ENCODE data around the gene ZBTB7C.
A peak's percentile ranks its signal among the peaks of the same experiment; 100 is the strongest.

The ZBTB7C gene

DNA sequence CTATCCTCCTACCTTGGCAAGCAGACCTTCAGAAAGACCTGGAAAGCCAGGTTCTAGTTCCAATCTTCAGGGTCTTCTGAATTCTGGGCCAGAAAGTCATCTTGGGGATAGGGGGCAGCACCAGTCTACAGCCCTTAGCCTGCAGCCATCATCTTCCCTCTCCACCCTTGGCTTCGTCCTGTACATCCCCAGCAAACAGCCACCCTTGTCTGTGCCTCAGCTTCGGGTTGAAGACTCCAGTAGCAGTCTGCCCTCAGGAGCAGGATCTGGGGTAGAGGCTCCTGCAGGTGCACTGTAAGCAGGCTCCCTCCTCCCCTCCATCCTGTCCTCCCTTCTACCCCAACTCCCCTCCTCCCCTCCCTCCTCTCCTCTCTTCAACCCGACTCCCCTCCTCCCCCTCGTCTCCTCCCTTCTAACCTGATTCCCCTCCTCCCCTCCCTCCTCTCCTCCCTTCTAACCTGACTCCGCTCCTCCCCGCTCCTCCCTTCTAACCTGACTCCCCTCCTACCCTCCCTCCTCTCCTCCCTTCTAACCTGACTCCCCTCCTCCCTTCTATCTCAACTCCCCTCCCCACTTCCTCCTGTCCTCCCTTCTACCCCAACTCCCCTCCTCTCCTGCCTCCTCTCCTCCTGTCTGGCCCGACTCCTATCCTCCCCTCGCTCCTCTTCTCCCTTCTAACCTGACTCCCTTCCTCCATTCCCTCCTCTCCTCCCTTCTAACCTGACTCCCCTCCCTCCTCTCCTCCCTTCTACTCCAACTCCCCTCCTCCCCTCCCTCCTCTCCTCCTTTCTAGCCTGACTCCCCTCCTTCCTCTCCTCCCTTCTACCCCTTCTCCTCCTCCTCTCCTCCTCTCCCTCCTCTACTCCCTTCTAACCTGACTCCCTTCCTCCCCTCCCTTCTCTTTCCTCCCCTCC is 388.6 kb downstream of the ZBTB7C start:
- DNase-seq (ENCODE audit: low spot score): no peak

DNA sequence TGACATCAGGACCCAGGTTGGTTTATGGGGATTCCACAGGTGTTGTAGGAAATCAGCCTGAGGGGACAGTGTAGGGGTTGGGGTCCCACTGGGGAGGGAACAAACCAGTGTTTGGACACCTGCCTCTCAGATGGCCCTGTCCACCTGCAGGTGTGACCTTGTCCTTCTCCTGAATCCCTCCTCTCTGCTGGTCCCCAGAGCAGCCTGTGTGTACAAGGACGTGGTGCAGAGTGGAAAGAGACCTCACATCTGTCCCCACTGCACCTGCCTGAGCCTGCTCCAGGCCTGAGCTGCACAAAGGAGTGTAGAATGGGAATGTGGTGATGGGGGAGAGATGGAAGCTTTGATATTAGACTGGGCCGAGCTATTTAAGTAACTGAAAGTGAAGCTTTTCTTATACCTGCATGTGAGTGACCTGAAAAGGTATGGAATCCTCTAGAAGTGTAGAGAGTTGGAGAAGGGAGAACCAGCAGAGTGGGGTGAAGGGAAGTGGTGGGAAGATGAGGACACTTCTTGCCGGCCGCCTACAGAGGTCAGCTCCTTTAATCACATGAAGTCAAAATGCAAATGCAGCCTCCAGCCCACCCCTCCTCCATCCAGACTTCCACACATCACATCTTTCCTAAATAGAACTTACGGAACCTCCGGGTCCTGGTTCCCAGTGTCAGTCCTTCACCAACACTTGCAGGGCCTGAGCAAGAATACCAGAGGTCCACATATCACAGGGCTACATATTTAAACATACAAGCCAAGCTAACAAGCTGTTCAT is 389.4 kb downstream of the ZBTB7C start:
- DNase-seq (ENCODE audit: low spot score): no peak

DNA sequence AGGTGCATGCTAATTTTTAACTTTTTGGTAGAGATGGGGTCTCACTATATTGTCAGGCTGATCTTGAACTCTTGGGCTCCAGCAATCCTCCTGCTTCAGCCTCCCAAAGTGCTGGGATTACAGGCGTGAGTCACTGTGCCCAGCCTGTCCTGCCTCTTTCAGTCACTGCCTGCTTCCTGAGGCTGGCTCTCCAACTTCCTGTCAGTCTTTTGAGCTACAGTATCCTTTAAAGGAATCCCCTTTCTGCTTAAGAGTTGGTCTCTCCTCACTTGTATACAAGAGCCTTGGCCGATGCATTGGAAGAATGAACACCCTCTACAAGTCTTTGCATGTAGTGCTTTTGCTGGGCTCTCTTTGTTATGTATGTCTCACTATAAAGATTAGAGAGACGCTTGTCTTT is 390.3 kb downstream of the ZBTB7C start:
- DNase-seq (ENCODE audit: low spot score): no peak

DNA sequence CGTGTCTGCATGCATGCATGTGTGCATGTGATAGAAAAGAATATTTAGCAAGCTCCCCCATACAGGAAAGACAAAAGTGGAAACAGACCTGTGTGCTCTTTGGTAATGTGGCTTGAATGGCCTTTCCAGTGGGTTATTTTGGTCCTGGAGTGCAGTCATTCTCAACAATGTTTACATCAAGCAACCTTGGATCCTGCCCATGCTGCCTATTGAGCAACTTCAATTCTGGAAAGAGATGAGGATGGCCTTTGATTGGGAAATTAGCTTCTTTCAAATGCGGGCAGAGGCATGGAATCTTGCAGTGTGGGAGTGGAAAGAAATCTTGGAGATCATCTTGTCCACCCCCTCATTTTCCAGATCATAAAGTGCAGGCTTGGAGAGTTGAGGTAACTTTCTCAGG is 391.5 kb downstream of the ZBTB7C start:
- DNase-seq (ENCODE audit: low spot score): no peak

DNA sequence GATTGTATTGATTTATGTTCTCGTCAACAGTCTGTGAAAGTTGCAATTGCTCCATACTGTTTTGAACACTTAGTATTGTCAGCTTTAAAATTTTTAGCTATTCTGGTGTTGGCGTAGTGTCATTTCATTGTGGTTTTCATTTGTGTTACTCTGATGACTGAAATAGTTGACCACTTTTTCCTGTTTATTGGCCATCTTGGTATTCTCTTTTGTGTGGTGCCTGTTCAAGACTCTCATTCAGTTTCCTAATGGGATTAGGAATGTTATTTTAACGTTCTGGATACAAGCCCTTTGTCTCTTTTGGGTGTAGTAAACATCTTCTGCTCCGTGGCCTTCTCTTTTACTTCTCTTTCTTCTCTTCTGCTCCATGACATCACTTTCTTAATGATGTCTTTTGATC is 396.0 kb downstream of the ZBTB7C start:
- no peak for DNase-seq (ENCODE audit: low spot score)

DNA sequence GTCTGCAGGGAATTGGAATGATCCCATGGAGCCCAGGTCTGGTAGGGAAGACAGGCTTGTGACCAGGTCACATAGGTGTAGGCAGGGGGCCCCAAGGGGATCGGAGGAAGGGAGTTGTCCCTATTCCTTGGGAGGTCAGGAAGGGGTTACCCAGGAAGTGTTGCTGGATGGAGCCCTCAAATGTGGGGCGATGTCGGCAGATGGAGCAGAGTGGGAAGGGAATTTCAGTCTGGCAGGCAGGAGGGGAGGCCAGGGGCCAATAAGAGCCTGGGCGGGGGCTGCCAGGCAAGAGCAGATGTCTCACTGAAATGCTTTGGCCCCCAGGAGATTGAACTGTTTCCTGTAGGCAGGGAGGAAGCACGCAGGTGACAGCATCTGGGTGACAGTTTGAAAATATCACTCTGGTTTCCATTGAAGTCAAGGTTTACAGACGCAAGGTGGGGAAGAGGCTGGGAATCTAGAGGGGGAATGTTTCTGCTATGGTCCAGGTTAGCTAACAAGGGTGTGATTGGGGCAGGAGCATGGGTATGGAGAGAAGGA is 397.2 kb downstream of the ZBTB7C start:
- no peak for DNase-seq (ENCODE audit: low spot score)

DNA sequence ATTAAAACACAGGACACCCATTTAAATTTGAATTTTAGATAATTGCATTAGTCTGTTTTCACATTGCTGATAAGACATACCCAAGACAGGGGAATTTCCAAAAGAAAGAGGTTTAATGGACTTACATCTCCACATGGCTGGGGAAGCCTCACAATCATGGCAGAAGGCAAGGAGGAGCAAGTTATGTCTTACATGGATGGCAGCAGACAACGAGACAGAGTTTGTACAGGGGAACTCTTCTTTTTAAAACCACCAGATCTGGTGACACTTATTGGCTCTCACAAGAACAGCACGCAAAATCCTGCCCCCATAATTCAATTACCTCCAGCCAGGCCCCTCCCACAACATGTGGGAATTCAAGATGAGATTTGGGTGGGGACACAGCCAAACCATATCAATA is 398.9 kb downstream of the ZBTB7C start:
- no peak for DNase-seq (ENCODE audit: low spot score)

DNA sequence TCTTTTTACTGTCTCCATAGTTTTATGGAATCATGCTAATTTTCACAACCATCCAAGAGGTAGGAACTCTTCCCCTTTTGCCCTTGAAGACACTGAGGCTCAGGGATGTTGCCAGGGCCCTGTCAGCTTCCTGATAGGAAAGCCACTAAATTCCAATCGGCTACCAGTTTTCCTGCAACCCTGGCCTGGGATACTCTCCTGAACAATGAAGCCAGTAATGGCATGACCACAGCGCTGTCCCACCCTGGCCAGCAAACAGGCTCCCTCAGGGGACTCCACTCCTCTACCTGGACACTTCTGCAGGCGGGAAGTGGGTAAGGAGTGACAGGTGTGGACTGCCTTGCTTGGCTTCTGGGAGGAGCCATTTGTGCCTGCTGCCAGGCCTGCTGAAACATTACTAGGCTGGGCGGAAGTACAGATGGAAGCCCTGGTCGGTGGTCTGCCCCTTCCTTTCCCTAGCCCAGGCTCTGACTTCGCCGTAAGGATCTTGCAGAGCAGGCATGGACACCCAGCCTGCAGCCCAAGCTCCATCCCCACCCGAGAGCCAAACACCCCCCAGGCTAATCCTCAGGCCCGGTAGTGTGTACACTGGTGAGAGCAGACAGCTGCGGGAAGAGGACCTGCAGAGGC is 400.0 kb downstream of the ZBTB7C start:
- DNase-seq (ENCODE audit: low spot score): no peak

DNA sequence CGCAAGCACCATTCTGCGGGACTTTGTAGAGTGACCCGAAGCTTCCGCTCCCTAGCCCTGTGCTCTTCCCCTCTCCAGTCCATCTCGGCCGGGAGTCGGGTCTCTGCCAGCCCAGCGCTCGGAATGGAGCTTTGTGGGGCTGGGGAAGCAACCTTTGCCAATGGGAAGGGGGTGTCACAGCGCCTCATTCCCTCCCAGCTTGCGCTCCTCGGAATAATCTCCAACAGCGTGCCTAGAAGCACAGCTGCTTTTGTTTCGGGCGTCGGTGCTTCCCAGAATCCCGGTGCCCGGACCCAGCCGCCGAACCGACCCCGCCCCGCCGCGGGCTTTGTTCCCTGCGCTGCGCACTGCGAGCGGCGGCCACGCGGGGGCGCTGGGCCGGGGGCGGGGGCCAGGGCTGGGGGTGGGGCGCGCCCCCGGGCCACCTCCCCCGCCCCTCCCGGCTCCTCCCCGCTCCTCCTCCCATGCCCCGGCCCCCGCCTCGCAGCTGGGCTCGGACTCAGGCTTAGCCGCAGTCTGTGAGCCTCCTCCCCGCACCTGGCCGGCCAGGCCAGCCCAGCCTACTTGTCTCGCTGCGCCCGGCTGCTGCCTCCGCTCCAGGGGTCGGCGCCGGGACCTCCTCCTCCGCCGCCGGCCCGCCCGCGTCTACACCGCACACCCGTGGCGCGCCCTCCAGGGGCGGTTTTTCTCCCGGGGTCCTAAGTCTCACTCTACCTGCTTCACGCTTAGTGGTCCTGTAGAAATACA is 401.1 kb downstream of the ZBTB7C start:
- DNase-seq (ENCODE audit: low spot score): peak; percentile 33

DNA sequence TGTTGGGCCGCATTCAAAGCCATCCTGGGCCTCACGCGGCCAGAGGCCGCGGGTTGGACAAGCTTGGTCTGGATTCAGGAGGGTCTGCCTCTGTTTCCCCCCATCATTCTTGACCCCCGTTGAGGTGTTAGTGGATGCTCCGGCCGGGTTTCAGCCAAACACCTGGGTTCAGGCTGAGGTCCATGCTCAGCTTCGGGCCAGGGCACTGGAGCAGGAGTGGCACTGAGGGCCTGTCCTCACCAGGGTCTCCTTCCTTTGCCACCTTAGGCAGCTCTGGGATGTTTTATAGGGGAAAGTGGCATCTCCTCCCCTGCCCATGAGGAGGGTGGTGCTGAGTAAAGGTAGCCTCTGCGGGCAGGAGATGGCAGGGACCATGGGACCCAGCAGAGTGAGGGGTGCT is 401.8 kb downstream of the ZBTB7C start:
- no peak for DNase-seq (ENCODE audit: low spot score)

DNA sequence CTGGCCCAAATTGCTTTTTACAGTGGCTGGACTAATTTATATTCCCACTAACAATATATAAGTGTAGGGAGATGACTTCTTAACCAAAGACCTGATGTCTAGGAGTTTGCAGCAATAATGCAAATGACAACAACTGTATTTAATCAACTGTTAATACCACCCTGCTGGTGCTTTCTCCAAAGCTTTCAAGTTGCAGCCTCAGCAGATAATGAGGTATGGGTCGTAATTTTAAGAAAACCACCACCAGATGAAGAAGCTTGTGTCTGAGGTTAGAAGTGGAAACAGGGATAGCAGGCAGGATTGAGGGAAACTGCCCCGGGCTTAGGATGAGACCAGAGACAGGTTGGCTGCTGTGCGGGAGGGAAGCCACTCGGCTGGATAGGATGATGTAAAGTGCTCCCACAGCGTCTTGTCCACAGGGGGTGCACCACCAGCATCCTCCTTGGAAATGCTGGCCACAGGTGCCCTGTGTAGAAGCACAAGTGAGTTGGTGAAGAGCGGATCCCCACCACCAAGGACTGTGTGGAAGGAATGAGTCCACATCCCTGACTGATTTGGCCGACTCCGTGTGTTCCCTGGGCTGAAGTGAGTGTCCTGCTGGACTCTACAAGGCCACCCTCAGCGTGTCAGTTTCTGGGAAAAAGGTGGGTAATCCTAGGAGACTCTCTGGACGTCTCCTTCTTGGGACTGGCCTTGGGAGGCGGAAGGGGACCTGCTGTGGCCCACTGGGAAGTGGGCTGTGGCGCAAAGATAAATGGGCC is 402.6 kb downstream of the ZBTB7C start:
- DNase-seq (ENCODE audit: low spot score): no peak

DNA sequence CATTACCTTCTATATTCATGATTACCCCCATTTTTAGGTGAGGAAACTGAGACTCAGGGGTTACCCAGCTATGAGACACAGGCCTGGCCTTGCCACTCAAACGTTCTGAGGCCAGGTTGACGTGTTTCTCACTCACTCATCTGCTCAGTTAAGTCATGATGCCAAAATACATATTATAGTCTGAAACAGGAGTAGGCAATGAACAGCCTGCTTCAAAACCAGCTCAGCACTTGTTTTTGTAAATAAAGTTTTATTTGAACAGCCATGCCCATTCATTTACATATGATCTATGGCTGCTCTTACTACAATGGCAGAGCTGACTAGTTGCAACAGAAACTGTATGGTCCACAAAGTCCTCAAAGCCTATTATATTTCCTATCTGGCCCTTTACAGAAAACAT is 404.6 kb downstream of the ZBTB7C start:
- no peak for DNase-seq (ENCODE audit: low spot score)

DNA sequence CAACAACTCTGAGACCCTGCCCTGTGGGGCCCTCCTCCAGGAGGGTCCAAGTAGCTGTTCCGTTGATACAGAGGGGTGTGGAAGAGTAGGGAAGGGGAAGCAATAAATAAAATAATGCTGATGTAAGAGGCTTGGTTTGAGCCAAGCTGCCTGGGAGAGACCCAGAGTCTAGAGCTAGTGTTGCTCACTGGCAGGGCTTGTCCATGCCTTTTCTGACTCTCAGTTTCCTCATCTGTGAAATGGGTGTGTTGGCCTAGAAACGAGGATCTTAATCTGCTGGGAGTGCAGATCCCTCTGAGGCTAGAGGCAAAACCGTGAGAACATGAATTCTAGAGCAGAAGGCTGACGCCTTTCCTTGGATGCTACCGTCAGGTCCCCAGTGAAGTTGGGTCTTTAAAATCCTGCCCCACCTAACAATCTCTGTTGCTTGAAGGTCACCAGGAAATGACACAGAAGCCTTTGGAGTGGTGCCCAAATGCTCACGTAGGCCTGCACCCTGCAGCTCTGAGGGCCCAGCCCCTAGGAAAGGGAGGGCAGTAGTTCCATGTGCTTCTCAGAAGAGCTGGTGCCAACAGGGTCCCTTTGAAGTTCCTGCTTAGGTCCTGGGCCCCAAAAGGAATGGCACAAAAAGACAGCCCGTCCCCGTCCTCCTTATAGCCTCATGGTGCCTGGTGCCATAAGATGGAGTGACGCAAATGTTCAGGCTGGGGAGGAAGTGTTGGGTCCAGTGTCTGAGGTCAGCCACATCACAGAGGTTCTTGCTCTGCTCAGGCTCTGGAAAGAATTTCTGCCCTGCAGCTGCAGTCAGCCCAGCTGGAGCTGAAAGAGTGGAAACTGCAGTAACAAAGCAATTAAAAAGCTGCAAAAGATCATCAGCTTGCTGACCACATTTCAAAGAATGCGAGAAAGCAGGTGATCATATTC is 405.5 kb downstream of the ZBTB7C start:
- no peak for DNase-seq (ENCODE audit: low spot score)

DNA sequence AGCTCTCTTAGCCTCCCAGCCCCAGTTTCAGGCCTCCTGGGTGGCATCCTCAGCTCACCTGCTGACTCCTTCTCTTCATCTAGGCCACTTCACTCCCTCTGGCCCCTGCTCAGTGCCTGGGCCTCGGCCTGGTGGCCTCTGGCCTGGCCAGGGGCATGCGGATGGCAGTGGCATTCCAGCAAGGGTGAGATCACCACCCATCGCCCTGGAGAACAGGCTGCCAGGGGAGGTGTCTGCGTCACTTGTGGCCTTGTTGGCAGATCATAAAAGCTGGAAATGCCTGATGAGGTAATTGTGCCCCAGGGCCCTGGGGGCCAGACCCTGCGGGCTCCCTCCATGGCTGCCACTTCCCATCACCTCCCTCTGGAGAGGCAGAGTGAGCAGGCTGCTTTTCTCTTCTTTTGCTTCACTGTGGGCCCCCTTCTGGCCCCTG is 406.2 kb downstream of the ZBTB7C start:
- no peak for DNase-seq (ENCODE audit: low spot score)

DNA sequence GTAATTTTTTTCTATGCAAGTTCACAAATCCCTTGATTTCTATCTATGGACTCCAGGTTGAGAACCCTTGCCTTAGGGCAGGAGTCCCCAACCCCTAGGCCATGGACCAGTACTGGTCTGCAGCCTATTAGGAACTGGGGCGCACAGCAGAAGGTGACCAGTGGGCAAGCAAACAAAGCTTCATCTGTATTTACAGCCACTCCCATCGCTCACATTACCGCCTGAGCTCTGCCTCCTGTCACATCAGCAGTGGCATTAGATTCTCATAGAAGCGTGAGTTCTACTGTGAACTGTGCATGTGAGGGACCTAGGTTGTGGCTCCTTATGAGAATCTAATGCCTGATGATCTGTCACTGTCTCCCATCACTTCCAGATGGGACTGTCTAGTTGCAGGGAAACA is 408.5 kb downstream of the ZBTB7C start:
- no peak for DNase-seq (ENCODE audit: low spot score)

DNA sequence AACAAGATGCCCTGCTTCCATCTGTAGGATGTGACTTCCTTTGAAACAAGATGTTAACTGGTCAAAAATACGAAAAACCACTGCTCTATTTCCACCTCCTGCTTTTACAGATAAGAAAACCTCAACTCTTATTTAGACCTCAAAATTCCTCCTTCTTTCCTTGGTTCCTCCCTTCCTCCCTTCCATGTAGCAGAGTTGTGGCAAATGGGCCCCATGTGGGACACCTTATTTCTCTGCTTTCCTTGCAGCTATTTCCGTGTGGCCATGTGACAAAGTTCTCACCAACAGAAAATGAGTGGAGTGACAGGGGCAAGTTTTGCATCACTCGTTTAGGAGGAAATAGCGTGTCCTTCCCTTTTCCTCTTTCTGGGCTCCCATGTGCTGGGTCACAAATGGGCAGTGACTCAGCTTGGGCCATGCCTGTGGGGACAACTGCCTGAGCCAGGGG is 409.4 kb downstream of the ZBTB7C start:
- DNase-seq (ENCODE audit: low spot score): no peak

DNA sequence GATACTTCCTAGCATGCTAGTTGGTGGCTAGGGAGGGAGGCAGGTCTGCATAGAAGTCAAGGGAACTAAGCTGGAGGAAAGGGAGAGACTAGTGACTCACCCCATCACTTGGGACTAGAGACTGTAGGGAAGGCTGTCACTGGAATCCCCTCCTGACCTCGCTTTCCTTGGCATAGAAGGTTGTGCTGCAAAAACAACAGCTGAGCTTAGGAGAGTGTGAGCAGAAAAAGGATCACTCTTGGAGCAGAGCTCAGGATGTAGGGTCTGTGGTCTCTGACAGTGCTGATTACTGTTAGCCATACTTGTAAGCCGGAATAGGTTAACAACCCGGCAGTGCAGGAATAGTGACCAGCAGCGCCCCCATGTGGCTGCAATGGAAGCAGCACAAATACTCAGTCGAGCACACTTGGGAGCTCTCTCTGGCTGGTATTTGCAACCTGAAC is 411.8 kb downstream of the ZBTB7C start:
- no peak for DNase-seq (ENCODE audit: low spot score)

DNA sequence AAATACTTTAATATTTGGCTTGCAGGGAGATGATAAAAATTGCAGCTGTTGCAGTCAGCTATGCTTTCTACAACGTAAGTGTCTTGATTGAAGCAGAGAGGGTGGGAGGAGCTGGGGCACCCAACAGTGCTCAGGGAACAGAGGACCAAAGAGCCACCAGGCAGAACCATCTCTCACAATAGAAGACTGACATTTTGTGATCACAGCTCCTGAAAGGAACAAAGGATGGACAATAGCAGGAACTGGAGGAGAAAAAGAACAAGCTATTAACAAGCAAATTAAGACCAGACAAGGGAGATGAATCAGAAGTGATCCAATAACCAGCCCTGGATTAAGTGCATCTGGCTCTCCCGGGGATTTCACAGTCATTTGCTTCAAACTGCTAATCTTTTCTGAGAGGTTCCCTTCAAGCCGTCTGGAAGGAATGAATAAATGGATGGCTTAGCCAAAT is 413.1 kb downstream of the ZBTB7C start:
- DNase-seq (ENCODE audit: low spot score): no peak

DNA sequence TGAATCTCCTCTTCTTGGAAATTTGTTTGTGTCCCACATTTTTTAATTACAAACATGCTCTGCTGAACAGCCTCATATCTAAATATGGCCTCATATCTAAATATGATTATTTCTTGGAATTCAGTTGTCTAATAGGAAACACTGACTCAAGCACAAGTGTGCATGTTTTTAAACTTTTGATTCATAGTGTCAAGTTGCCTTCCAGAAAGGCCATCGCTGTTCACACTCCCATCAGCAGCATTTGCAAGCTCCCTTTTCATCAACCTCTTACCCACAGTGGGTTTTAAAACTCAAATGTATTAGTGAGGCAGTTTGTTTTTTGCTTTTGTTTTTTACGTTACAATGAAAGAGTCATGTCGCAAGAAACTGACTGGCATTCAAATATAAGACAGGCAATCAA is 413.5 kb downstream of the ZBTB7C start:
- DNase-seq (ENCODE audit: low spot score): no peak

DNA sequence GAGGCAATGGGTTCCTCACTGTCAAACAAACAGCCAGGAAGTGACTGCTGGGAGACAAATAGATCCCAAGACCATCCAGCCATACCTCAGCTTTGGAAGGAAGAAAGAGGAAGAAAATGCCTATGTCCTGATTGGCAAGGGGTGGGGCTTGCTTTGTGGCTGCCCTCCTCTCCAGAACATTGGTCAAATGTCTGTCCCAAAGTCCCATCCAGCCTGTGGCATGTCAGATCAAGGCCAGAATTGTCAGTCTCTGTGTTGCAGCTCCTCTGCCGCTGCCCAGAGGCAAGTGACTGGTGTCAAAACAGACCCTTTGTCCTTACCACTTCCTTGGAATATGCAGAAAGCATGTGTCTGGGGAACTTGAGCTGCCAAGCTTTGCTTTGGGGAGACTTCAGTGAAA is 415.8 kb downstream of the ZBTB7C start:
- DNase-seq (ENCODE audit: low spot score): no peak

All from hepatic stellate cell (primary cell).